ENCODE results near the gene RTL10.

RTL10 gene, protein sequence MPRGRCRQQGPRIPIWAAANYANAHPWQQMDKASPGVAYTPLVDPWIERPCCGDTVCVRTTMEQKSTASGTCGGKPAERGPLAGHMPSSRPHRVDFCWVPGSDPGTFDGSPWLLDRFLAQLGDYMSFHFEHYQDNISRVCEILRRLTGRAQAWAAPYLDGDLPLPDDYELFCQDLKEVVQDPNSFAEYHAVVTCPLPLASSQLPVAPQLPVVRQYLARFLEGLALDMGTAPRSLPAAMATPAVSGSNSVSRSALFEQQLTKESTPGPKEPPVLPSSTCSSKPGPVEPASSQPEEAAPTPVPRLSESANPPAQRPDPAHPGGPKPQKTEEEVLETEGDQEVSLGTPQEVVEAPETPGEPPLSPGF

DNA sequence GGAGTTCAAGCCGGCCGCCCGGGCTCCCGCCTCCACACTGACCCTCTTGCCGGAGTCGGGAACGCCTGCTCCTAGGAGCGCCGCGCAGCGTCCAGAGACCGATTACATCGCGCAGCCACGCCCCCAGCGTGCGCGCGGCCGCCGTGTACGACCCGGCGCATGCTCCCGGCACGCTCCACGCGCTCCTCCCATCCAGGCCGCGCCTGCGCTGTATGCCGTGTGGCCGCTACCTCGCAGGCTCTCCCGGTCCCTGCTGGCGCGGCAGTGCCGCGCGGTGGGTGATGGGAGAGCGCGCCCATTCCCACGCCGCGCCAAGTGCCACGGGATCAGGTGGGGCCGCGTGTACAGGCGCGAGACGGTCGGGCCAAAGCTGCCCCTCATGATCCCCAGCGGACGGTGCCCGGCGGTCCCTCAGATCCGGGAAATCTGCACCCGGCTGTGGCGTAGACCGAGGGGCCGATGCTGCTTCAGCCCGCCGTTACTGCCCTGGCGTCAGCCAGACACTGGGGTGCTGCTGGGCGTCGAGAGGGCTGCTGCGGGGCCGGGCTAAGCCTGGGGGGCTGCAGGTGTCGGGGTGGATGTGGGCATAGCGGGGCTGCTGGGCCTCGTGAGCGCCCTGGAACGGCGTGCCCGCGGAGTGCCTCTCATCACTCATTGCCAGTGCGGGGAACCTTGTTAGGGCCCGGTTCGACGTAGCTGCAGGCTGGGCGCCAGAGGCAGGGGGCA, at the start of gene RTL10, which contains the start of gene GNB1L:
RTL10 (minus strand) TSS at position 97 of the 726 bp plus-strand sequence. CDS start 2,613 bp downstream, outside the sequence.
GNB1L (minus strand) TSS at position 97 of the 726 bp plus-strand sequence. CDS start 33,519 bp downstream, outside the sequence.
- DNase-seq = peak; percentile 72 to 90

DNA sequence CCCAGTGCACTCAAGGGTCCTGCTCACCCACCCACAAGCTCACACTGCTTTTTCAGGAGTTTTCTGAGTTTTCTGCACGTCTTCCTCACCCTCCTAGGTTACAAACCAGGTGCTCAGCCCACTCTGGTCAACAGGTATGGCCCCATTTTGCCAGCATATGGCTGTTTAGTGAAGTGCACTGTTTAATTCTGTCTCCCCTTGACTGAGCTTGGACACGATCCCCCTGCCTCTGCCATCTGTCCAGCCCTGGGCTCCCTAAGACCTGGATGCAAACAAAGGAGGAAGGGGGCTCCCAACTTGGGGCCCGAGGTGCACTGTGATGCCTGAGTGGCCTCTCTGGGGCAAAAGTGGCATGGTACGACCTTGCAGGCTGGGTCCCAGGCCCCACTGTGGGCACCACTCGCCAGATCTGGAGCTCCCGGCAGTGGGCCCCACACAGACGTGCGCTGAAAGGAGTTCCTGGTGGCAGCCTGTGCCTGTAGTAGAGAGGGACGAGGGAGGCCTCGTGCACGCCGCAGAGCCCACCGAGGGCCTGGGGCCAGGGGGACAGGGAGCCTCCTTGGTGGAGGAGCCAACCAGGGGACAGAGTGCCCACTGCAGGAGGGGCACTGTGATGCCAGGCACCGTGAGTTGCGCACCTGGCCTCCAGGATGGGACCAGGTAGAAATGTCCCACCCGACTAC, 49.6 kb upstream of the RTL10 start:
- DNase-seq = no peak

DNA sequence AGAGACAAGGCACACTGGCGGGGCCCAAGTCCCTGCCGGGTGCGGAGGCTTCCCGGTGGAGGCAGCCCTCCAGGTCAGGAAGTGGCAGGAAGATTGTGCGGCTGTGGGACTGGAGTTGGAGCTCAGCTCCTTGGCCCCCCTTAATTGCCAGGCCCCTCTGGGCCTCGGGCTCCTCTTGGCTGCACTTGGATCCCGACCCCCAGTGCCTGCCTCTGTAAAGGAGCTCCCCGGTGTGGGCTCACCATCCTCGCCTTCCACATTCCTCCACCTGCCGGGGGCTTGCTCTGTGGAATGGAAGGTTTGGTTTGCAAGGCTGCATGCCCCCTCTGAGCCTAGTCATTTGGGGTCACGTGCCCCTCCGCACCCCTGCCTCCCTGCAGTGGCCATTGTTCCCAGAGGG, 48.8 kb upstream of the RTL10 start:
- DNase-seq = no peak

DNA sequence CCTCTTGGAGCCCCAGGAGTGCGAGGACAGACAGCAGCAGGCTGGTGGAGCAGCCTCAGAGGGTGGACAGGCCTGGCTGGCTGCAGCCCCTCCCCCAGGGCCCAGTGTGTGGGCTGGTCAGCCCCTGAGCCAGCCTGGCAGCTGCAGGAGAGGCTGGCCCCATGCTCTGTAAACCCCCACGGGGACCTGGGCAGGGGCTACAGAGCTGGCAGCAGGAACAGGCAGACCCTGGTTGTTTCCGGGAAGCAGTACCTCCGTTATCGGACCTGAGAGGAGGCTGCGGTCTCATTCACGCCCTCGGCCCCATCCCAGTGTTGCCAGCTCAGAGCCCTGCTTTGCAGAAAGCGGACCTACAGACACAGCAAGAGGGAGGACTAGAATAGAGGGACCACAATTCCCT, 48.4 kb upstream of the RTL10 start:
- DNase-seq = no peak

DNA sequence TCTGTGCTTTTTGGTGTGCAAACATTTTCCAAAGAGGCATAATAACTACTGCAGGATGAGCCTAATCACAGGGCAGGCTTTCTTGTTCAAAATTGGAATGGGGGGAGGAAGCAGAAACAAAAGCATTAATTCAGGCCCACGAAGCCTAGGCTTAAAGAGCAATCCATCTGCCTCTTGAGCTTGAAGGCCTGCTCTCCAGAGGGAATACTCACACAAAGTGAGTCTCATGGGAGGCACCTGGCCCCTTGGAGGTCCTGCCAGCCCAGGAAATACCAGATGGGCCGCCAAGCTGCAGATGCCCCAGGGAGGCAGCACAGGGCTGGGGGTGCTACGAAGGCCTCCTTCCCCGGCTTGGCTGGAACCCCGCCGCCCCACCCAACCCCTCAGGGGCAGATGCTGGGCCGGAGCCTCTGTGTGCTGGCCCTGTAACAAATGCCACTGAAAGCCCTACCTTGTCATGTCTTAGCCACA, 47.6 kb upstream of the RTL10 start:
- DNase-seq = no peak

DNA sequence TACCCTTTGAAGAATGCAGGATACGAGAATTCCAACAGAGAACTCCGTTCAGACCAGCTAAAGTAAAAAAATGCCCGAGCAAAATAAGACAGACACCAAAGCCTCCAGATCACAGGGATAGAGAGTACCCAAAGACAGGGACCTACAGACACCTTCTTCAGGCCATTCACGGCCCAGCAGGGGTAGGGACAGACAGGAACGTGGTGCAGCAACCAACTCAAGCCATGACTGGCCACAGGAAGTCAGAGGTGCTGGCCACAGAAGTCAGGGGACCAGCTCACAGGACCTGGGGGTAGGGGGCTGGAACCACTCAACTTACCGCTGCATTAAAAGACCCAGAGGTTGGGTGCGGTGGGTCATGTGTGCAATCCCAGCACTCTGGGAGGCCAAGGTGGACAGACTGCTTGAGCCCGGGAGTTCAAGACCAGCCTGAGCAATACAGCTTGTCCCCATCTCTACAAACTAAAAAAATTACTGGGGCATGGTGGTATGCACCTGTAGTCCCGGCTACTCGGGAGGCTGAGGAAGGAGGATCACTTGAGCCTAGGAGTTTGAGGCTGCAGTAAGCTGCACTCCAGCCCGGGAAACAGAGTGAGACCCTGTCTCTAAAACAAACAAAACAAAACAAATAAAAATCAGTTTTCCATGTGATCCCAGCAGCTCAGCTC, 47.0 kb upstream of the RTL10 start:
- DNase-seq = no peak

DNA sequence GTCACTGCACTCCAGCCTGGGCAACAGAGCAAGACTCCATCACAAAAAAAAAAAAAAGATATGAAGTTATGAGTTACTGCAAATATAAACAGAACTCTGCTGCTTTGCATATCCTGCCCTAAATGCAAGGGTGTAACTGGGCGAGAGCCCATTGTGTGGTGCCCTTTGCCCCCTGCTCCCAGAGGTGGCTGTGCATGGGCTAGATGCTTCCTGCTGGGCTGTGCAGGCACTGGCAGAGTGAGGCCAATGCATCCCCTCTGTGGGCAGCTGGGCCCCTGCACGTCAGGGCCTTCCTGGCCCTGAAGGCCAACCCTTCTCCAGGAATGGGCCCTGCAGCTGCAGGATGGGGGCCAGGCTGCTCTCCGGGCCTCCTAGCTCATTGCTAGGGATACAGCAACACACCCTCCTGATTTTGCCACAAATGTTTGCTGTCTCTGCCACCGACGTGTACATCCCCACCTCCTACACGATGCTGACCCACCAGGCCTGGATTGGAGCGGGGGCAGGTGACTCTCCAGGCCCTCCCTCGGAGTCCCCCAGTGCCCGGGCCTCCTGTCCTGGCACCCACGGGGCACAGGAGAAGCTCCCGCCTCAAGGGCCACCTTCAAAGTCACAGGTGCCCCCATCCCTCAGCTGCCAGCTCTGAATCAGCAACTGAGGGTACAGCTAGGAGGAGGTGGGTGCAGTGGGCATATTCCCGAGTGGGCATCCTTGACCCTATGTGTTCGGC, 46.2 kb upstream of the RTL10 start:
- no peak for DNase-seq

DNA sequence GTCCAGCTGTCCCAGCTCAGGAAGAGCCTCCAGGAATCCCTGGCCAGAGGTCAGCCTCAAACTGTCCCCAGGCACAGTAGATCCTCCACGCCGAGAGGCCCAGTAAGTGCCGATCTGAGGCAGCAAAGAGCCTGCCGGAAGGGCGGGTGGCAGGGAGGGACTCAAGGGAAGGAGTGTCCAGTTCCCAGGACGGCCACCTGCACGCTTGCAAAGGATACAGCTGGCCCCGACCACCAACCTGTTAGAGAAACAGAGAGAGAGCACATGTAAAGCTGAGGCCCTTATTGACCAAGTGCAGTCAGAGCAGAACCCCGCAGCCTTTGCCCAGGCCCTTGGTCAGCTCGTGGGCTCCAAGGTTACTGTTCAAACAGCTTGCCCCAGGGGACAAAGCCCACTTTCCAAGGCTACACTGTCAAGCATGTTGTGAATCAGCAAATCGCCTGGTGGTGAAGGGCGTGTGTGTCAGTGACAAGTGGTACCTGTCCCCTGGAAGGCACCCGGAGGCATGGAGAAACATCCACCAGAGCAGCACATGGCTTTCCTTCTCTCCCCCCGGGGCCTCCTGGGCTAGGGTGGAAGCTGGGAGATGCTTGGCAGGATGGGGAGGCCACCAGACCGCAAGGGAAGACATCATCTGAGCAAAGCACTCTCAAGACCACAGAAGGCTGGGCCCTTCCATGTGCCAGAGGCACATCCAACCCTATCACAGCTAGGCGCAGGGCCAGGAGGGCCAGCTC, 44.3 kb upstream of the RTL10 start:
- no peak for DNase-seq

DNA sequence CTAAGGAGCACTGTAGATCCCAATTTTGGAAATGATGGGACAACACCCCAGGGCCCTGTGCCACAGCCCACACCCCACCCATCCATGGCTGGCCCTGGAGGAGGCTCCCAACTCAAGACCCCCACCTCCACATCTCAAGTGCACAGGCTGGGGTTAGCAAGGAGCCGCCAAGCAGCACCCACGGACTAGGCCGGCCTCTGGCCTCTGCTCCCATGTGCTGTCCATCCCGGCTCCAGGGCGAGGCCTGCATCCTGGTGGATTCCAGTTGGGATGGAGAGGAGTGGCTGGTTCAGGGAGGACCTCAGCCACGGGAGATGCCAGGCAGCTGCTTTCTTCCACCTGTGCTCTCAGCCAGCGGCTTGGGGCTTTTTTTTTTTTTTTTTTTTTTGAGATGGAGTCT, 43.5 kb upstream of the RTL10 start:
- no peak for DNase-seq

DNA sequence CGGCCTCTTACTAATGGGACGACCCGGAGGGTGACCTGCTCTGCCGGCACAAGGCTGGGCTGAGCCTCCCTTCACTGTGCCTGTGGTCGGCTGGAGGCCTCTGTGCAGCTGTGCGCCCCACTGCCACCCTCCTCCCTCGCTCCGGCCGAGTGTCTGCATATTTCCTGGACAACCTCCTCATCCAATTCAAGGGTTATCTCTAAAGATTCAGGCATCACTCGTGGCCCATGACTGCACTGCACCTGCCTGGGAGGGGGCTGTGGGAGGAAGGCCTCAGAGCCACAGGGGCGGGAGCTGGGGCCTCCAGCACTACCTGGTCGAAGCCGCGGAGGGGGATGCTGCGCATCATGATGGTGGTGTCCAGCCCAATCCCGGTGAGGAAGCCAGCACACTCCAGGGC, 43.1 kb upstream of the RTL10 start:
- DNase-seq = no peak

DNA sequence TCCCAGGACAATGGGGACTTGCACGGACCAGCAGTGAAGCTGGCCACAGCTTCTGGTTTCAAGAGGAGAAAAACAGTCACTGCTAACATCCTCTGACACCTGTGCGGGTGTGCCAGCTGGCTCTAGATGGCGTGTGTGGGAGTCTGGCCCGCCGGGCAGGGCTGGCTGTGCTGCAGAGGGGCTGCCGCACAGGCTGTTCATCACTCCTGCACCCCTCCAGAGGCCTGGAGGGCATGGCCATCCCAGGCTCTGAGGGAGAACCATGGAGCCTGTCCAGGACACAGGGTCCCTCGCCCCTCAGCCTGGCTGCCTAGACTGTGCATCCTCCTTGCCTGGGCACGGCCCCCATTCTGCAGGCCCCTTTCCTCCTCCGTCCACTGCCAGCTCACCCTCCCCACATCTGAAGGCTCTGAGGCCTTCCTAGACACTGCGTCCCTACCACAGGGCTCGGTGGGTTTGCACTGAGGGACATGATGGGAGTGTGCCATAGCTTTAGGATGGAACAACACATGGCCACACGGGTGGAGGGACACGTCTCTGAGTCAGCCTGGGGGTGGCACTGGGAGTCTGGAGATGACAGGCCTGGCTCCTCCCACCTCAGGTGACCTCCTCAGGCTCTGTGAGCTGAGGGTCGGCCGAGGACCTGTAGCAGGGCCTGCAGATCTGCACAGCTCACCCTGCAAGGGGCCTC, 42.1 kb upstream of the RTL10 start:
- no peak for DNase-seq

DNA sequence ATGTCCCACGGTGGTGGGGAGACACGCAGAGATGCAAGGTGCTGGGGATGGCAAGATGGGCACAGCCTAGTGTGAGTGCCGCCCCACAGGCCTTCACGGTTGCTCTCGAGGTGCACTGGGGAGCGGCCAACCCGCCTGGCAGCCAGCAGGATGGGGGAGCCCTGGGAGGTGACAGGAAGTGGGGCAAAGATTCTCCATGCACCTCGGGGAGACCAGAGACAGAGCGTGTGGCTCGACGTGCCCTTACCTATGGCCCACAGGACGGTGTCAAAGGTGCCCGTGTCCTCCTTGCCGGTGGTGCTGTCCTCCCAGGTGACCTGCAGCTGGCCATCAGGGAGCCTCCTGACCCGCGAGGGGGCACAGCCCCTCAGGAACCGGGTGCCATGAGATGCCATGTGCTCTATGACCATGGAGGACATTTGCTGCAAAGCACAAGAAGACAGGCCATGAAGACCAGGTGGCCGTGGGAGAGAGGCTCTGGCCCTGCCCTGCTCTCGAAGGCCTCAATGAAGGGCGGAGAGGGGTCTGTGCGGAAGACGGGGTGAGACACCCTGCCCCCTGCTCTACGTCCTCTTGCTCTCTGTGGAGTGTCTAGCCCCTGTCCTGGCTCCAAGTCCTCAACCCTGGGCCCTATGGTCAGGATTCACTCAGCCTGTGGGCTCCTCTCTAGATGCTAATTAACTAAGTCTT, 40.6 kb upstream of the RTL10 start:
- DNase-seq = no peak

DNA sequence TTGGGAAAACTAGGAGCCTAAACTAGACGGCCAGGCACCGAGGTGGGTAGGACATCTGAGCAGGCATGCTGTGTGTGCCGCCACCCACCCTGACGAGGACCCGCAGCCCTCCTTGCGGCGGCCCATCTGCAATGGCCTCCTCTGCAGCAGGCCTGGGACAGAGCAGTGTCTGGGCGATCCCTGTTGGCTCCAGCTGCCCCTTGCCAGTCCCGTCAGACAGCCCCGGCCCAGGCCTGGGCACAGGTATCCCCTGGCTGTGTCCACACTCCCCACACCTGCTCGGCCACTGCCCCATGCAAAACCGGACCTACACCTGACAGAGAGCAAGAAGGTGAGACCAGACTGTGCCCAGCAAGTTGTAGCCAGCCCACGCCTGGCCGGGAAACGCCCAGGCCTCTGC, 38.7 kb upstream of the RTL10 start:
- DNase-seq = no peak

DNA sequence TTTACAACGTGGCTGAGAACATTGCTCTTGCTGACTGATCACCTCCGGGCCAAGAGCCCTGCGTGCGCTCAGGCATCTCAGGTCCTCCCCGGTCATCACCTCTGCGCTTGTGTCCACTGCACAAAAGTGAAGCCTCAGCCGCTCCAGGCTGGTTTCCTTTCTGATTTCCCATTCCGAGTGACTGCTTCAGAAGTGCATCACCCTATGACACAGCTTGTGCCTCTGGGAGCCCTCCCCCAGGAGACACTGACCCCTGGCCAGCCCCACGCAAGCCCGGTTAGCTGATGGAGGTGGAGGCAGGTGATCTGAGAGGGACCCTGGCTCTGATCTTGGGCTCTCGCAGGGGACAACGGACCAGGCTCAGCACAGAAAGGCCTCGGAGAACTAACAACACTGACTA, 38.3 kb upstream of the RTL10 start:
- DNase-seq = no peak

DNA sequence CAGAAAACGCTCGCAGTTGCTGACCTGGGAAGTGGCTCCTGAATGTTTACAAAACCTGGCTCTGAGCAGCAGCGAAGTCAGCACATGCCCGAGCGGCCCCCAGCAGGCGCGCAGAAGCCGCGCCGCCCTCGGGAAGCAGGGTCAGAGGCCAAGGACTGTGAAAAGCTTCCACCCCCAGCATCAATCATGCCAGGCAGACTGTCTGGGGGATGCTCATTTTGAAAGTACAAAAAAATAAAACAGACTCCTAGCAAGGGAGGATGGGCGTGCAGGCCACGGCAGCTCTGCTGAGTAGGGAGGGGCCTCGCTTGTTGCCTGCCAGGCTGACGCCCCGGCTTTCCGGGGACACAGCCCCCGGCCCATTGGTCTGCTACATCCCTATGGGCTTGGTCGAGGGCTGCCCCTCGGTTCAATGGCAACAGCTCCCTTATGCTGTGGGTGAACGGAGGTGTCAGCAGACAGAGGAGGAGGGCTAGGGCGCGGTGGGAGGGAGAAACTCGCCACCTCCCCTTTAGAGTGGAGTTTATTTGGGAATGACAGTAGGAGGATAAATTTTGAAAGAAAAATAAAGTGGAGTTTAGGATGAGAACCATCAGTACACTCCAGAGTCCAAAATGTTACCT, 37.7 kb upstream of the RTL10 start:
- DNase-seq = no peak

DNA sequence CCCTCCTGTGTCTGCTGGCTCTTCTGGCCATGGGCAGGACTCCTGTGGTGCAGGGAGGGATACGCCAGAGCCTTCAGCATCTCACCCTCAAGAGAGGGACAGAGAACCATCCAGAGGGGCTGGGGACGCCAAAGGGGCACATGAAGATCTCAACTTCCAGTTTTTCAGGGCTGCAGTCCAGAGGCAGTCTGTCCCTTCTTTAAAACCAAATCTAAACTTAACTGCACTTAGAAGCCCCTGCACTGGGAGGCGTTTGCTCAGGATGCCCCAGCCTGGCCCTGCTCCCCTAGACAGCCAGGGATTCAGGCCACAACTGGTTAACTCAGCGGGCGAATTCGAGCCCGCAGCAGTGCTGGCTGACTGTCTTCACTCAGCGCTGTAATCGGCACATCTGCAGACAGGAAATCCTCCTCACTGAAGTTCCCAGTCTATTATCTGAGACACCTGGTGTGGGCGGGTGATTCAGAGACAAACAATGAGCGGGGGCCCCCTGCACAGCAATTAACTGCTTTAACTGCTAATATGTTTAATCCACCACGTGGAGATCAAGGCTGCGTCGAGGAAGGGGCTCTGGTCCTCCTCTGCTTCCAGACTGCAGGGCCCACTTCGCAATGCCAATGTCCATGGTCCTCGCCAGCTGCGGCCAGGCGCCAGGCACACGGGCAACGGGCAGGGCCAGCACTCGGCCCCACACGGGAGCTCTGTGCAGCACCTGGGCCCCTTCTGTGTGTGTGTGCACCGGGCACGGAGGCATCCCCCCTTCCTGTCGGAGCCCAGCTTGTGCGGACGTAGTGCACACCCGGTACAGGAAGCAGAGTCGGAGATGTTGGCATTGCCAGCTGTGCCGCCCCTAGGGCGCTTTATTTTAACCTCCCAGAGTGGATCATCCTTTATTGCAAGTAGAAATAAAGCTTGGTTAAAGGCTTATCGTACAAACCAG, 36.9 kb upstream of the RTL10 start:
- DNase-seq = peak in 1 of 2 experiments; percentile 27

DNA sequence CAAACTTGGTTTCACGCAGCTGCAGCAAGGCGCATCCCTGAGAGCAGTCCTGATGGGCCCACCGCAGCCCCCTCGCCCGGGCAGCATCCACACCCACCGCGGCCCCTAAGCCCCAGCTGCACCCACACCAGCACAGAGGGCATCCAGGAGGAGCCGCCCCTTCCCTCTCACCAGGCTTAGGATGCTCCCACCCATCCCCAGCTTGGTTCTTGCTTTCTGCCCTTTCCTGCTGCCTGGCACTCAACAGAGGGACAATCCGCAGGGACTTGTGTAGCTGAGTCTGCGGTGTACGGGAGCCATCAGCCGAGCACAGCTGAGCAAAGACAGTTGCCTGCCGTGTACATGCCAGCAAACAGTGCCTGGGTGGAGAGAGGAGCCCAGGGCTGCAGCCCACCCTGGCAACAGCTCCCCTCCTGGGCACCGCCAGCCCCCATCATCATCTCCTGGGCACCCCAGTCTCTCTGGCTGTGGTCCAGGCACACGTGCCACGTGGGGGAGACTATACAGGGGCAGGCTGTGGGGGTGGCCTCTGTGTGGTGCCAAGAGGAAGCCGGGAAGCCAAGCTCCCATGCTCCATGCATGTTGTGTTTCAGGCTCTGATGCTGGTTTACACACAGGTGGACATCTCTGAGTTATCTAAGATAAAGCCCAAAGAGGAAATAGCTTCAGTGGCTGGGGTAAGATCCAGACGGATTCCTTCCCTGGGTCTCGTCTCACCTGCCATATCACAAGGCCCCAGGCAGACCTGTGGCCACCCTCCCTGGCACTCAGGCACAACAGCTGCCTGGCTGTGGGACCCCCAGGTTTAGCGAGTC, 36.0 kb upstream of the RTL10 start:
- no peak for DNase-seq

DNA sequence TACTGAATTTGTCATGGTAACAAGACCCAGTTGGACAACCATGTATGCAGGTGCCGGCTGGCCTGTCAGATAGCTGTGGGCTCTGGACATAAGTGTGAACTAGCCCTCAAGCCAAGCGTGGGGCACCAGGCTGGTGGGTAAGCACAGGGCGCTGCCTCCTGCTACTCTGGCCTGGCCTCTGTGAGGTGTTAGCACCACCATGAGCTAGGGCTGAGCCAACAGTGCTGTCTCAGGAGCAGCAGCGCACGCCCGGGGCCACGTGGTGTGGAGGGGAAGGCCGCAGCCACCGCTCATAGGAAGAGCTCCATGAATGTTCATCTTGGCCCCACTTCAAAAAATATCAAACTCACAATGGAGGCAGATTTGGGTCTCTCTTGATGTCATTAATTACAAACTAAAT, 35.3 kb upstream of the RTL10 start:
- DNase-seq = no peak

All from SW 1271 (cell line).